AG10803 (cell line): ENCODE results near the gene C19orf85.

Experiments
- DNase-seq: peaks from one replicate; pipeline ENCODE4 v3.0.0; 2010; ENCODE audit warnings: low read depth
- H3K4me3 ChIP-seq: 2 replicates; pipeline ENCODE4 v1.5.1; 2011; ENCODE audit warnings: mild to moderate bottlenecking, low read length, control low read depth
- CTCF ChIP-seq: conservative IDR thresholded peaks from 2 replicates; pipeline ENCODE4 v1.5.1; 2011; ENCODE audit warnings: mild to moderate bottlenecking, low read length, control low read depth, inconsistent platforms

C19orf85 gene

DNA sequence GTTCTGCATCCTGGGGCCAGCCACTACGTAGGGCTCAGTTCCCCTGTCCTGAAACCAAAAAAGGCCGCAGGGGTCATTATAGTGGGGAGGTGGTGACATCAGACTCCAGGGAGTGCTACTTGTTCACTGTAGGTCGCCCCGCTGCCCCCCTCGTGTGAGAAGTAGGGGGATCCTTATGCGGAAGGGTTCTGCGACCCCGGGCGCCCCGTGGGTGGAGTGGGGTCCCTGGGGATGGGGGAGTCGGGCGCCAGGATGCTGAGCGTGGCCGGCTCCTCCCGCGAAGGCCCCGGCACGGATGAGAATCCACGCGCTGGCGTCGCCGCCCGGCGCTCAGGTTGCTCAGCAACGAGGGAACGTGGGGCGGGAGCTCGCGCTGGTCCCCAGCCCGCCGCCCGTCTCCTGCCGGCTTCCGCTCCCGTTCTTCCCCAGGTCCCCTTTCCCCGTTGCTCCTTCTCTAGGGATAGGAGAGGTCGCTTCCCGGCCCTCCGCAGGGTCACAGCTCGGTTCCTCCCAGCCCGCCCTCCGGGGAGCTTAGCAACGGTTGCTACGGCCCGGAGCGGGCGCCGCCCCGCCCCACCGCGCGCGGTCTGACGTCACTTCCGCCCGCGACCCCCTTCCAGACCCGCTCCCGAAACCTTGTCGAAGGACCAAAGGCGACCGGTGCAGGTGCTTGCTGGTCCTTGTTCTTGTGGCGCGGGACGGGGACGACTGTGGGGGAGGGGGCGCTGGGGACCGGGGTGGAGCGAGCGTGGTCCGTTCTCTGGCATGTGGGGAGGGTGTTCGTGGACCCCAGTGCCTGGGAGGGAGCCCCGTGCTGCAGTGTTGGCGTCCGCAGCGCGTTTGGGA lies 20.3 kb upstream of the C19orf85 start, which contains the start of gene NAT14:
Gene NAT14, plus strand, starts transcription at position 596 of the 846 bp plus-strand sequence. CDS start 521 bp downstream, outside the sequence.
- peak within 1 kb of the TSS; percentile 77 for H3K4me3 ChIP-seq
- peak; percentile 43 for DNase-seq
- no peak for TF ChIP-seq CTCF

DNA sequence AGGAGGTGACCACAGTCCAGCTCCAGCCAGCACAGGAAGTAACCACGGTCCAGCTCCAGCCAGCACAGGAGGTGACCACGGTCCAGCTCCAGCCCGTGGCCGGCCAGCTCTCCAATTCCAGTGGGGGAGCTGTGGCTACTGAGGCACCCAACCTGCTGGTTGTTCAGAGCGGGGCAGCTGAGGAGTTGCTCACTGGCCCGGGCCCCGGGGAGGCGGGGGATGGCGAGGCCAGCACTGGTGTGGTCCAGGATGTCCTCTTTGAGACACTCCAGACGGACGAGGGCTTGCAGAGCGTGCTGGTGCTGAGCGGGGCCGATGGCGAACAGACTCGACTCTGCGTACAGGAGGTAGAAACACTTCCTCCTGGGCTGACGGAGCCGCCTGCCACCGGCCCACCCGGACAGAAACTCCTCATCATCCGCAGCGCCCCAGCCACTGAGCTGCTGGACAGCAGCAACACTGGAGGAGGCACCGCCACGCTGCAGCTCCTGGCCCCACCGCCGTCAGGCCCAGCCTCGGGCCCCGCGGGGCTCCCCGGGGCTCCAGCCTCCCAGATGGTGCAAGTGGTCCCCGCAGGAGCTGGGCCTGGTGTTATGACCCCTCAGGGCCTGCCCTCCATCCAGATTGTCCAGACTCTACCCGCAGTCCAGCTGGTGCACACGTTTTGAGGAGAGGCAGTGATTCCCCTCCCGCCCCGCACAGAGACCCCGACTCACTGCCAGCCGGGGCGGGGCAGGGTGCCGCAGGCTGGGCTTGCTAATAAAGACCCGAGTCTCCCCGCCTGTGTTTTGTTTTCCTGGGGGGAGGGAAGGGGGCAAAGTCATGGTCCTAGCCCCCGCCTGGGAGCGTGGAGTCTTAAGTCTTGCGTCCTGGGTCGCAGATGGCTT lies 19.4 kb upstream of the C19orf85 start:
- H3K4me3 ChIP-seq: peak overlapping the region; percentile 77
- no peak for TF ChIP-seq CTCF
- DNase-seq: no peak

DNA sequence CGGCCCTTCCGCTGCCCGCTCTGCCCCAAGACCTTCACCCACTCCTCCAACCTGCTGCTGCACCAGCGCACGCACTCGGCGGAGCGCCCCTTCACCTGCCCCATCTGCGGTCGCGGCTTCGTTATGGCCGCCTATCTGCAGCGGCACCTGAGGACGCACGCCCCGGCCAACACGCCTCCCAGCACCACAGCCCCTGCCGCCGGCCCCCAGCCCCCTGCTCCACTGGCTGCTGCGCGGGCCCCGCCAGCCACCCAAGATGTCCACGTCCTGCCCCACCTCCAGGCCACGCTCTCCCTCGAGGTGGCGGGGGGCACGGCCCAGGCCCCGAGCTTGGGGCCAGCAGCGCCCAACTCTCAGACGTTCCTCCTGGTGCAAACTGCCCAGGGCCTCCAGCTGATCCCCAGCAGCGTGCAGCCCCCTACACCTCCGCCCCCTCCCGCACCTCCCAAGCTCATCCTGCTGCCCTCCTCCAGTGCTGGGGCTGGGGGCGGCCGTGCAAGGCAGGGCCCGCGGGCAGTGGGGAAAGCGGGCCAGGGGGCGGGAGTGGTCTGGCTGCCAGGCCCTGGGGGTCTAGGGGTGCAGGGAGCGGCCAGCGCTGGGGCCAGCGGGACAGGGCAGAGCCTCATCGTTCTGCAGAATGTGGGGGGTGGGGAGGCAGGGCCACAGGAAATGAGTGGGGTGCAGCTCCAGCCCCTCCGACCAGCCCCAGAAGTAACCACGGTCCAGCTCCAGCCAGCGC lies 18.6 kb upstream of the C19orf85 start:
- no peak overlapping the region for H3K4me3 ChIP-seq
- DNase-seq: no peak
- no peak for TF ChIP-seq CTCF

- no peak for TF ChIP-seq CTCF
- H3K4me3 ChIP-seq: no peak overlapping the region
- no peak for DNase-seq
These were observed 17.8 kb upstream of the C19orf85 start for GRCh38 chr19:55482156-55482961.

- DNase-seq: no peak
- no peak for TF ChIP-seq CTCF
- H3K4me3 ChIP-seq: no peak overlapping the region
These were observed 17.2 kb upstream of the C19orf85 start for GRCh38 chr19:55481794-55482155.

DNA sequence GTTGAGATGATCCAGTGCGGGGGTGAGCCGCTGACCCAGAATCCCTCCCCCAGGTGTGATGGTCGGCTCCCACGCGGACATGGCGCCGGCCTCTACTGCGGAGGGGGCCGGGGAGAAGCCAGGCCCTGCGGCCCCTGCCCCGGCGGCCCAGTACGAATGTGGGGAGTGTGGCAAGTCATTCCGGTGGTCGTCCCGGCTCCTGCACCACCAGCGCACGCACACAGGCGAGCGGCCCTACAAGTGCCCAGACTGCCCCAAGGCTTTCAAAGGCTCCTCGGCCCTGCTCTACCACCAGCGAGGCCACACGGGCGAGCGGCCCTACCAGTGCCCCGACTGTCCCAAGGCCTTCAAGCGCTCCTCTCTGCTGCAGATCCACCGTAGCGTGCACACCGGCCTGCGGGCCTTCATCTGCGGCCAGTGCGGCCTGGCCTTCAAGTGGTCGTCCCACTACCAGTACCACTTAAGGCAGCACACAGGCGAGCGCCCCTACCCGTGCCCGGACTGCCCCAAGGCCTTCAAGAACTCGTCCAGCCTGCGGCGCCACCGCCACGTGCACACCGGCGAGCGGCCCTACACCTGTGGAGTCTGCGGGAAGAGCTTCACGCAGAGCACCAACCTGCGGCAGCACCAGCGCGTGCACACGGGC lies 16.7 kb upstream of the C19orf85 start:
- TF ChIP-seq CTCF: no peak
- H3K4me3 ChIP-seq: no peak overlapping the region
- DNase-seq: no peak
